A673 (cell line): Measurements from ENCODE around the gene ASTN1. TPM values are rescaled to one million over a fixed set of nuclear protein-coding genes. Genes with fewer than 3 reads are reported as not detected.

Experiments used
- BruUV-seq: library from RNA; stranded (reverse); fragments of 400-500 nt; replicated peaks from 2 replicates; lab custom pipeline; 2021; lab: Mats Ljungman, UMichigan
- CTCF ChIA-PET: fragments of 300-600 bp; sonication (Branson Sonifier 250); formaldehyde crosslinking; loops from one replicate; lab custom pipeline; 2022; ENCODE audit warnings: antibody characterized with exemption; lab: Charles Lee
- POLR2A ChIA-PET: fragments of 300-600 bp; sonication (Branson Sonifier 250); formaldehyde crosslinking; loops from one replicate; lab custom pipeline; 2022; ENCODE audit warnings: antibody characterized with exemption; ENCODE audit not compliant: low non-redundant PET; lab: Charles Lee
- DNase-seq: peaks from one replicate; pipeline ENCODE4 v3.0.0-alpha.2; 2015; ENCODE audit warnings: low spot score
- H3K27ac ChIP-seq: fragments of 200-600 bp; sonication (generic); 2 replicates; pipeline ENCODE4 v1.5.1; 2016; ENCODE audit warnings: mixed run types, low read depth, mild to moderate bottlenecking, mixed read lengths, antibody characterized with exemption, low read length; ENCODE audit not compliant: poor library complexity, severe bottlenecking
- H3K27me3 ChIP-seq: fragments of 200-600 bp; sonication (generic); replicated peaks from 2 replicates; pipeline ENCODE4 v1.6.1; 2017; ENCODE audit warnings: mixed run types, low read depth, mild to moderate bottlenecking, mixed read lengths, antibody characterized with exemption, low read length; ENCODE audit not compliant: insufficient read depth, poor library complexity
- H3K36me3 ChIP-seq: fragments of 200-600 bp; sonication (generic); 2 replicates; pipeline ENCODE4 v1.6.1; 2016; ENCODE audit warnings: mixed run types, mild to moderate bottlenecking, mixed read lengths, antibody characterized with exemption, low read length; ENCODE audit not compliant: insufficient read depth, poor library complexity, severe bottlenecking
- H3K4me1 ChIP-seq: fragments of 200-600 bp; sonication (generic); 2 replicates; pipeline ENCODE4 v1.6.1; 2017; ENCODE audit warnings: mixed run types, mild to moderate bottlenecking, mixed read lengths, antibody characterized with exemption, low read length; ENCODE audit not compliant: insufficient read depth, poor library complexity, severe bottlenecking
- H3K4me3 ChIP-seq: fragments of 200-600 bp; sonication (generic); 2 replicates; pipeline ENCODE4 v1.5.1; 2016; ENCODE audit warnings: low read depth, mixed run types, mild to moderate bottlenecking, mixed read lengths, low read length; ENCODE audit not compliant: poor library complexity, severe bottlenecking
- H3K9me3 ChIP-seq: fragments of 200-600 bp; sonication (generic); 2 replicates; pipeline ENCODE4 v1.6.1; 2016; ENCODE audit warnings: mixed run types, low read depth, mild to moderate bottlenecking, mixed read lengths, antibody characterized with exemption, low read length; ENCODE audit not compliant: poor library complexity, severe bottlenecking
- CTCF ChIP-seq: fragments of 300-800, 200-600 bp; sonication (generic); conservative IDR thresholded peaks from 2 replicates; pipeline ENCODE4 v1.5.1; 2017; ENCODE audit warnings: low read depth, mild to moderate bottlenecking, antibody characterized with exemption, low read length, moderate library complexity, mixed read lengths
- EZH2 ChIP-seq: fragments of 200-600 bp; sonication (generic); IDR thresholded peaks from 2 replicates; pipeline ENCODE4 v1.6.1; 2017; ENCODE audit warnings: borderline replicate concordance, low read depth, mild to moderate bottlenecking, mixed read lengths, antibody characterized with exemption, low read length; ENCODE audit not compliant: poor library complexity, severe bottlenecking
- intact Hi-C: fragments of 100-400 bp; cut with micrococcal nuclease; formaldehyde crosslinking; loops from one replicate; pipeline ENCODE4 v1.10.0; 2022; ENCODE audit not compliant: unreplicated experiment
- total RNA-seq: library from RNA; stranded (reverse); gene quantifications from 2 replicates; pipeline ENCODE4 v1.2.3, GENCODE V29; 2021

The ASTN1 gene
- total RNA-seq, 1 experiment from 2014 or later: 0.41 TPM

GRCh38 chr1:176925223-176925622 lies 239.3 kb downstream of the ASTN1 start:
- TF ChIP-seq EZH2 (no peak), CTCF (no peak)
- BruUV-seq: no TSS peak
- intact Hi-C loops: no loop called here
- Histone ChIP-seq H3K4me1 (no peaks in the 10 kb centered on the region), H3K4me3 (no peak overlapping the region), H3K9me3 (no peaks in the 10 kb centered on the region), H3K27ac (no peak overlapping the region), H3K27me3 (no peaks in the 10 kb centered on the region), H3K36me3 (no peaks in the 10 kb centered on the region)
- CTCF ChIA-PET: no interaction called here
- POLR2A ChIA-PET: no interaction called here
- DNase-seq: no peak

GRCh38 chr1:176923283-176923682 lies 241.2 kb downstream of the ASTN1 start:
- no peaks in the 10 kb centered on the region for H3K4me1 ChIP-seq
- H3K27me3 ChIP-seq: no peaks in the 10 kb centered on the region
- no peak overlapping the region for H3K27ac ChIP-seq
- no peak for DNase-seq
- H3K9me3 ChIP-seq: no peaks in the 10 kb centered on the region
- H3K4me3 ChIP-seq: no peak overlapping the region
- CTCF ChIA-PET: no interaction called here
- POLR2A ChIA-PET: no interaction called here
- no peak for TF ChIP-seq CTCF
- no peak for TF ChIP-seq EZH2
- no TSS peak for BruUV-seq
- intact Hi-C loops: no loop called here
- no peaks in the 10 kb centered on the region for H3K36me3 ChIP-seq

GRCh38 chr1:176919386-176920378 lies 244.8 kb downstream of the ASTN1 start:
- H3K27me3 ChIP-seq: no peaks in the 10 kb centered on the region
- H3K4me1 ChIP-seq: no peaks in the 10 kb centered on the region
- no peaks in the 10 kb centered on the region for H3K36me3 ChIP-seq
- no TSS peak for BruUV-seq
- intact Hi-C loops: no loop called here
- ChIA-PET CTCF (no interaction called here), POLR2A (no interaction called here)
- no peak overlapping the region for H3K27ac ChIP-seq
- DNase-seq: no peak
- no peaks in the 10 kb centered on the region for H3K9me3 ChIP-seq
- no peak for TF ChIP-seq EZH2
- no peak overlapping the region for H3K4me3 ChIP-seq
